HPDE6-E6E7 (cell line): ENCODE results near the gene TMEM91.
"Not testable (repeated sequence)": the region's sequence is repeated elsewhere in the genome, so short reads cannot be mapped to it uniquely, and the experiment has no call there.

Source experiments
- DNase-seq: peaks from one replicate; pipeline ENCODE4 v3.0.0; 2011; ENCODE audit warnings: missing footprints; ENCODE audit errors: extremely low spot score

Gene TMEM91

GRCh38 chr19:41376241-41376997 is at the start of gene TMEM91:
TMEM91 (plus strand) TSS chr19:41376533; CDS start chr19:41378310, 1,777 bp downstream.
- DNase-seq = no peak

GRCh38 chr19:41327076-41327575 is 49.2 kb upstream of the TMEM91 start:
- DNase-seq = no peak

- peak; percentile 92 for DNase-seq
Observed at GRCh38 chr19:41327576-41328156, 48.7 kb upstream of the TMEM91 start.

GRCh38 chr19:41328157-41328841 is 48.0 kb upstream of the TMEM91 start:
- no peak for DNase-seq

- DNase-seq = no peak
Observed at GRCh38 chr19:41328842-41329225, 47.5 kb upstream of the TMEM91 start.

- no peak for DNase-seq
Observed at GRCh38 chr19:41330481-41330880, 45.9 kb upstream of the TMEM91 start.

GRCh38 chr19:41330946-41331678 is 45.2 kb upstream of the TMEM91 start:
- no peak for DNase-seq

GRCh38 chr19:41332000-41332399 is 44.3 kb upstream of the TMEM91 start:
- DNase-seq = no peak

- no peak for DNase-seq
Observed at GRCh38 chr19:41332468-41332867, 43.9 kb upstream of the TMEM91 start.

- no peak for DNase-seq
Observed at GRCh38 chr19:41334793-41335192, 41.5 kb upstream of the TMEM91 start.

GRCh38 chr19:41335467-41335866 is 40.9 kb upstream of the TMEM91 start:
- no peak for DNase-seq

GRCh38 chr19:41339936-41340335 is 36.4 kb upstream of the TMEM91 start:
- no peak for DNase-seq

GRCh38 chr19:41341669-41342490 is 34.5 kb upstream of the TMEM91 start:
- DNase-seq = no peak

GRCh38 chr19:41344162-41344561 is 32.2 kb upstream of the TMEM91 start:
- DNase-seq = no peak

- not testable (repeated sequence) for DNase-seq
Observed at GRCh38 chr19:41346916-41347315, 29.4 kb upstream of the TMEM91 start.

- no peak for DNase-seq
Observed at GRCh38 chr19:41350735-41351338, 25.5 kb upstream of the TMEM91 start.

GRCh38 chr19:41351339-41352245 is 24.7 kb upstream of the TMEM91 start:
- peak; percentile 39 for DNase-seq

- DNase-seq = no peak
Observed at GRCh38 chr19:41352279-41352608, 24.1 kb upstream of the TMEM91 start.

GRCh38 chr19:41352609-41353465 is 23.5 kb upstream of the TMEM91 start:
- peak; percentile 64 for DNase-seq
